HG02870 (cell line): ENCODE results near the gene CWC27.
A peak's percentile ranks its signal among the peaks of the same experiment; 100 is the strongest.
"Not testable (repeated sequence)": the region's sequence is repeated elsewhere in the genome, so short reads cannot be mapped to it uniquely, and the experiment has no call there.

Experiments used
- ATAC-seq: cut with Tn5 transposase; IDR thresholded peaks from one replicate; pipeline ENCODE4 v1.9.1; 2021; ENCODE audit warnings: mild to moderate bottlenecking, moderate library complexity; ENCODE audit not compliant: unreplicated experiment

The CWC27 gene

DNA sequence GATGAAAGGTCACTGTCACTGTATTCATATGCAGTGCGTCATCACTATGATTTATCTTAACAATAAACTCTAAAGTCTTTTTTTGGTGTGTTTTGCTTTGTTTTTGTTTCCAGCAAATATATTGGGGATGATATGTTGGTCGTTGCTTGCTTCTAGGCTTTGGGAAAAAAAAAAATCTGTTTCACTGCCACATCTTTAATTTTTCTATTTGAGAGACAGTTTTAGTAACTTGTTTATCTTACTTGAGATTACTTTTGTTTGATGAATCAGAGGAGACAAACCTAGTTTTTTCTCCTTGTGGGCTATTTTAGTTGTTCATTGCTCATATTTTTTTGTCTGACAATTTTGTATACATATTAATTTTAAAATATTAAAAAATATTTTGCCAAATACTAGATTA lies 19.4 kb downstream of the CWC27 start:
- no peak for ATAC-seq

DNA sequence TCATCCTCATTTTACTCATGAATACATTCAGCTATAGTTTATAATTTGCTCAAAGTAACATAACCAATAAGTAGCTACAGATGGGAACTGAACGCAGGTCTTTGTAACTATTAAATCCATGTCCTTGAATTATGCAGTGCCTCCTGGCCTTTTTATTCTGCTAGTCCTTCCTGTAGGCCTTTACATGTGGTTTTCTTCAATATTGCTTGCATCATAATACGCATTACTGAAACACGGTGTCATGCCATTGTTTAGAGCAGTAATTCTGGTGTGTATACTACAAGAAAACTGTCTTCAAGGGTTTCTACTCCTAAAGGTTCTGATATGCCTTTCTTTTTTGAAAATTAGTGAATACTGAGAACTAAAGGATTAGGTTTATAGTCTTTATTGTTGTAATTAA lies 20.7 kb downstream of the CWC27 start:
- no peak for ATAC-seq

DNA sequence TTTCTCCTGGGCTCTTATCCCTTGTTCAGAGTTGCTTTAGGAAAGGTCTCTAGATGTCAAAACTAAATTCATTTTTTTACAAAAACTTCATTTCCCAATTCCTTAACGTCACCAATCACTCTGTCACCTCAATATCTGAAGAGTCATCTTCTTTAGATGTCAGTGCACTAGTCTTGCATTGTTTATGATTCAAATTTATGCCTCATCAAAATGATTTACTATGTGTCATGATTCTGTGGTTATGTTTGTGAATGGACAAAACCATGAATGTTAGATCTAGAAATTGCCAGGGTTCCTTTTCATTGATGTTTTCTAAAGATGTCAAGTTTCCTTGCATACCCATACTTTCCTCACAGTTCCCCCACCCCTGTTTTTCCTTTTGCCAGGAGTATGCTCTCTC lies 21.5 kb downstream of the CWC27 start:
- no peak for ATAC-seq

DNA sequence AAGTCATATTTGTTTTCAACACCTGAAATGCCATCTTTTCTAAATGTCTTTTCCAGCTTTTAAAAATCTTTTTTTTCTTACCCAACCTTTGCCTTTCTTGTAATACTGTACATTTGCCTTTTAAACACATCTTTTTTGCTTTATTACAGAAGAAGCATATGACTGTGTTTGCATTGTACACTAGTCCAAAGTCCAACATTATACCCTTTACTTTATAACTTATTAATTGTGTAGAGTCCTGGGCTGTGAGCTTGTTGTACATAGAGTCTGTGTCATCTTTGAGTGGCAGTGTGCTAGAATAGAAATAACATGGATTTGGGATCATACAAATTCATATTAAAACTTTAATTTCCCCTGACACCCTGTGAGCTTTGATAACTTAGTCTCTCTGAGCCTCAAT lies 23.7 kb downstream of the CWC27 start:
- ATAC-seq: no peak

DNA sequence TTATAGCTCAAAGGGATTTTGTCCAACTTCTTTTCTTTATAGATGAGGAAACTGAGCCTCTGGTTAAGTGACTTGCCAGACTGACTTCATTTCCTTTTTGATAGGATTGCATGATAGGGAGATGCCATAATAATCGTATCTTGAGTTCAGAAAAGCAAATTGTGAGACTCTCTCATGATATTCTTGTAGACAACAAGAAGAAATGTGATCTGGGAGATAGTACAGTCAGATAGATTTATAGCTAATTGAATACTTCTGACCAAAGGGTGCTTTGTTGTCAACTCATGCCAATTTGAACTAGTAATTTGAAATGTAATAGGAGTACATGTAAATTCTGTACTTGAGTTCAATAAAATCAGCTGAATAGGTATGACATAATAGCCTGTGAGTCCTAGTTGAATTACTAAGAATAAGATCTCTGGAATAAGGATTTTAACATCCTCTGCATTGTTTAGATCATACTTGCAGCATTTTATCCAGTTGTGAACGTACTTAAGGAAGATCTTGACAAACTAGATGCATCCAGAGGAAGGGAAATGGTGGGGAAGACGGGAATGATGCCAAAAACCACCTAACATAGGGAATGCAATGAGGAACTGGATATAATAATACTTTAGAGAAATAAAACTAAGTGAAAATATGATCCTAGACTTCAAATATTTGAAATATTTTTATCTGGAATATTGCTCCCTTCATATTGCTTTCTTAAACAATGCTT lies 25.5 kb downstream of the CWC27 start:
- ATAC-seq: no peak

DNA sequence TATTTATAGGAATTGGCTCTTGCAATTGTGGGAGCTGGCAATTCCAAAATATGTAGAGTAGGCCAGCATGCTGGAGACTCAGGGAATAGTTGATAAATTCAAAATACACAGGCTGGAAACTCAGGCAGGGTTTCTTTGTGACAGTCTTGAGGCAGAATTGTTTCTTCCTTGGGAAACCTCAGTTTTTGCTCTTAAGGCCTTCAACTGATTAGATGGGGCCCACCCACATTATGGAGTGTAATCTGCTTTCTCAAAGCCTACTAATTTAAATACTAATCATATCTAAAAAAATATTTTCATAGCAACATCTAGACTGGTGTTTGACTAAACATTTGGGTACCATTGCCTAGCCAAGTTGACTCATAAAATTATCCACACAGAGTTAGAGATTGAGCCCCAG lies 27.6 kb downstream of the CWC27 start:
- no peak for ATAC-seq

DNA sequence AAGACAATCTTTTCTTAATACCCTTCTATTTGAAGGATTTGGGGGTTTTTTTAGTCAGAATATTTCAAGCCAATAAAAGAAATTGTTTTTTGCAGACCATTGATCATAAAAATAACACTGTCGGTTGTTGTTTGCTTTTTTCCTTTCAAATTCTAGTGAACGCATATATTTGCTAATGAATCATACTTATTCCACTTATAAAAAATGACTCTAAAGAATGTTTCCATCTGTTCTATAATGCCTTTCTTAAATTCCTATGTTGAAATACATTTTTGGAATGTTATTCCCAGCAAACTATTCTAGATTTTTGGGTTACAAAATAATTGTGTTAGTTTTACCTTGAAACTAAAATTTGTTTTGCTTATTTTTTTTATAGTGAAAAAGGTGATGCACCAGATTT lies 32.2 kb downstream of the CWC27 start:
- ATAC-seq: no peak

DNA sequence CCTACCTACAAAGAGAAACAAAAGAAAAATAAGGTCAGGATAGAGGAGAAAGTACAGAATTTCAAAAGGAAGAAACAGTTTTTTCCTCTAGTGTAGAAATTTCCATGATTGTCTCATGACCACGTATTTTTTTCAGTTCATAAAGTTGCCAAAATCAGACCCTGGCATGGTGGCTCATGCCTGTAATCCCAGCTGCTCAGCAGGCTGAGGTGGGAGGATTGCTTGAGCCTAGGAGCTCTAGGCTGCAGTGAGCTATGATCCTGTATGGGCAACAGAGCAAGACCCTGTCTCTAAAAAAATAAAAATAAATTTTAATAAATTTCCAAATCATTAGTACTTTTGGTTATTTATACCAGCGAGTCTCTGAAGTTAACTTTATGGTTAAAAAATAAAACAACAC lies 37.8 kb downstream of the CWC27 start:
- no peak for ATAC-seq

DNA sequence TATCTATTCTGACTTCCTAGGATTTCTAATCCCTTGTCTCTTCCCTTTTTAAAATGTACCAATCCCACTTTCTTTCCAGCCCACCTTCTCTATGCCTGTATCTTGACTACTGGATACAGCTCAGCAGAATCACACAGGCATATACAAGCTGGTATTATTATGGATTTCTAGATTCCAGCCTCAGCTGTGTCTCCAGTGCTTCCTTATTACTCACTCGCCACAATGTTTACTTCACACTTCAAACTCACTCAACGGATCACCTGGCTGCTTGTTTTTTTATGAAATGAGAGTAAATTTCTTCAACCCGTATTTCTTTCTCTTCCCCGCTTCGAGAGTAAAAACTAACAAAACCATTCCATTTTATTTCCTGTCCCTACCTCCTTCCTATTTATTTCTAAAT lies 38.8 kb downstream of the CWC27 start:
- ATAC-seq: no peak

DNA sequence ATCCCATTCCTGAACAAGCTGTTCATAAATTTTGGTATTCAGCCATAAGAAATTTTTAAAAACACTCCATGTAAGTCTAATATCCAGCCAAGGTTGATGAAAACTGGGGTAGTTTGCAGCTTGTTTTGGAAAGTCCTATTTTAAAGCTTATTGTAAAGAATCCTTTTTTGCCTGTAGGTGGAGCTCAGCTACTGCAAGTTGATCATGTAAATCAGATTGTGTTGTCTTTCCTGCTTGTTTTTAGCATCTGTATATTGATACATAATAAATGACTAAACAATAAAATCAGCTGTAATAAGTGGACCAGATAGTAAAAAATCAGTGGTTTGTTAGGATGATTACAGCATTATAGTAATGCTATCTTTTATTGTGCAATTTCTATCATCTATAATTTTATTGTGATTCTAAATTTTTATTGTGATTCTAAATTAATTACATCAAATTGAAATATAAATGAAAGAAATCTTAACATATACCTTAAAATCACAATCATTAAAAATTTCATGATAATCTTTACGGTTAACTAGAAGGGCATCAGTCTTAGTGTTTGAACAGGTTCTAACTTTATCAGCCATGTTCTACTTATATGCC lies 42.4 kb downstream of the CWC27 start:
- no peak for ATAC-seq

DNA sequence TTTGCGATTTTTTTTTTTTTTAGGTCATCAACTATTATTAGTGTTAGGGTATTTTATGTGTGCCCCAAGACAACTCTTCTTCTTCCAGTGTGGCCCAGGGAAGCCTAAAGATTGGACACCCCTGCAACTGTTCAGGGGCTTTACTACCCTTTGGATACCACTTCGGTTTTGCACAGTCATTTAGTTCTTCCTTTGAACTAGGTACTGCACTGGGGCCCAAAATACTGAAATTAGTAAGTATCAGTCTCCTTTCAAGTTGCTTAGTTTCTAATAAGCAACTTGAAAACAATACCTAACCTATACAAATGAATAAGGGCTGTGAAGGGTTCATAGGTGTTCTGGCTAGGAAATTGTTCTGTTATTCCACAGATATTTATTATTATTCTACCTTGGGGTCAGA lies 45.3 kb downstream of the CWC27 start:
- ATAC-seq: peak; percentile 98

DNA sequence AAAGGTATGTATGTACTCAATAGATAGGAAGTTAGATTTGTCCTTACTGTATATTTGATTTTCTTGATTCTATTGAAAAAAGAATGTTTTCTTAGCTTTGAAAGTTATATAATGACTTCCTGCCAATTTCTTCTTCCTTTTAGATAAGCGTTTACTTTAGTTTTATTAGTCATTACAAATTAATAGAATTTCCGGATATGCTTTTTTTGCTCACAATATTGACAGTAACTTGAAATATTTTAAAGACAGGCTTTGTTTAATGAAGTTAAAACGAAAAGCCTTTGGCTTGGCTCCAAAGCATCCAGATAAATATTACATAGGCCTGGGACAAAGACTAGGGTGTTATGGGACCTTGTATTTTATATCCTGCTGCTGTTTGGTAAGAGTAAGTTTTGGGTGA lies 49.5 kb downstream of the CWC27 start:
- ATAC-seq: no peak

DNA sequence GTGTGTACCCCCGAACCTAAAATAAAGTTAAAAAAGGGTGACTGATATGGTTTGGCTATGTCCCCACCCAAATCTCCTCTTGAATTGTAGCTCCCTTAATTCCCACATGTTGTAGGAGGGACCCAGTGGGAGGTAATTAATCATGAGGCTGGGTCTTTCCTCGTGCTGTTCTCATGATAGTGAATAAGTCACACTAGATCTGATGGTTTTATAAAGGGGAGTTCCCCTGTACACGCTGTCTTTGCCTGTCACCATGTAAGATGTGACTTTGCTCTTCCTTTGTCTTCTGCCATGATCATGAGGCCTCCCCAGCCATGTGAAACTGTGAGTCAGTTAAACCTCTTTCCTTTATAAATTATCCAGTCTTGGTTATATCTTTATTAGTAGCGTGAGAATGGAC lies 50.6 kb downstream of the CWC27 start:
- not testable (repeated sequence) for ATAC-seq

DNA sequence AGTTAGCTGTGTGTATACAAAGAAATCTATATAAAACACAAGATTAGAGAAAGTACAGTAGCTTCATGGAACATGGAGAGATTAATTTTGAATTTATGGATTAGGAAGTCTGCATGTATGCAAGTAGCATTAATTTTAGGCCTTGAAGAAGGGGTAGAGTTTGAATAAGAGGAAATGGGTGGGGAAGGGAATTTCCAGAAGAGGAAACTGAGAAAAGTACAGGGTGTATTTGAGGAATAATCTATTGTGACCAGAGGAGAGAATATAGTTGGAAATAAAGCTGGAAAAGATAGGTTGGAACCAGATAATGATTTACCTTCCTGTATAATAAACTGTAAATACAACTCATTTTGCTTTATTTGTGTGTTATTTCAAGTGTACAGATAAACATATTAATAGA lies 53.6 kb downstream of the CWC27 start:
- ATAC-seq: no peak

DNA sequence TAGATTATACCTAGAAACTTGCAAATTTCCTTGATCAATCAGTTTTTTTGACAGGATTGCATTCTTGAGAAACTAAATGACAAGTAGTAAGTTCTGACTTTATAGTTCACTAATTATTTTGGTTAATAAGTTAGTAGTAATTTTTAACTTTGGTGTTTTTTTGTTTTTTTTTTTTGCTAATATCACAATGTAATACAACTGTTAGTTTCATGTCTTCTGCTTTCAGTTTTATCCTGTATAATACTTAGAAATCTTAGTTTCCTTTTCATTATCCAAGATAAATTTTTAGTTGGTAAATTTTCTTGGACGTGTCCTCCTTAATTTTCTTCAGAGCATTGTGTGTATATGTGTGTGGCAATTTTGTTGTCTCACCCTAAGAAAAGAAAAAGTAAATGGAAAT lies 57.8 kb downstream of the CWC27 start:
- no peak for ATAC-seq

DNA sequence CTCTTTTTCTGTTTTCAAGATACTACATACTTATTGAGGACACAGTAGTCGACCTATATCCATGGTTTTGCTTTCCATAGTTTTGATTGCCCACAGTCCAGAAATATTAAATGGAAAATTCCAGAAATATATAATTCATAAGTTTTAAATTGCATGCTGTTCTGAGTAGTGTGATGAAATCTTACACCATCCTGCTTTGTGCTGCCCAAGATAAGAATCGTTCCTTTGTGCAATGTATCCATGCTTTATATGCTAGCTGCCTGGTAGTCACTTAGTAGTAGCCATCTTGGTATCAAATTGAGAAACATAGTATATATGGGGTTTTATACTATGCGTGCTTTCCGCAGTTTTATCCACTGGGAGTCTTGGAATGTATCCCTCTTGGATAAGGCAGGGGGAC lies 59.0 kb downstream of the CWC27 start:
- ATAC-seq: no peak

DNA sequence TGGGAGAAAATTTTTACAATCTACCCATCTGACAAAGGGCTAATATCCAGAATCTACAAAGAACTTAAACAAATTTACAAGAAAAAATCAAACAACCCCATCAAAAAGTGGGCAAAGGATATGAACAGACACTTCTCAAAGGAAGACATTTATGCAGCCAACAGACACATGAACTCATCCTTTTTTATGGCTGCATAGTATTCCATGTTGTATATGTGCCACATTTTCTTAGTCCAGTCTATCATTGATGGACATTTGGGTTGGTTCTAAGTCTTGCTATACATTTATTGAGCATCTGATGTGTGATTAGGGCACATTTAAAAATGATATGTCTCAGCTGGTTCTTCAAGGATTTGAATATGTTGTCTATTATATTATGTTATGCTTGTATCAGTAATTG lies 61.9 kb downstream of the CWC27 start:
- not testable (repeated sequence) for ATAC-seq

DNA sequence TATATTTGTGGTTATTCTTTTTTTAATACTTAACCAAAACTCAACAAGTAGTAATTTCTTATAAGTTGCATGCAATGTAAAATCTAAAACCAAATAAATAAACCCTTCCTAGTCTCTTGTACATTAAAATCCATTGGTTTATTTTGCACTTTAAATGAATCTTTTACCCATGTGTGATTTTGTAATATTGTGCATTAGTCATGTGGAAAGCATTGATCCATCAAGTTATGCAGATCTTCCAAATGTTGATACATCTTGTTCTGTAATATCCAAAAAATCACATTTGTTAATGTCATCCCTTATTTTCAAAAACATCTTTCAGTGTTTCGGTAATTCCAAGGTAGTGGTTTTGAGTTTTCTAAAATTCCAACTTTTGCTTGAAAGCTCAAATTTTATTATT lies 63.3 kb downstream of the CWC27 start:
- ATAC-seq: no peak

DNA sequence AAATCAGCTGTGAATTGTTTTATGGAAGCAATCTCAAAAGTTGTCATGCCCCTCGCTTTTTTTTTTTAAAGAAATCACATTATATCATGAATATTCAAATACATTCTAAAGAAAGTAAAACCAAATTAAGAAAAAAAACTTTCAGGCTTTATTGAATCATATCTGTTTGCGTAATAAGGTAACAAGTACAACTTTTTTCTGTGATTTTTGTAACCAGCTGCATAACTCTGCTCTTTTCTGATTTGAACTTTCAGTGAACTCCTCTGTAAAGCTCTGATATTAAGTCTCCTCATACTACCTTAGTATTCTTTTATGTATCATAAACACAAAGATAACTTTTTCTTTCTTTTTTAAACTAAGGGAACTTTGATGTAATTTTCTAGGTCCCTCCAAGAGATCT lies 65.3 kb downstream of the CWC27 start:
- no peak for ATAC-seq

DNA sequence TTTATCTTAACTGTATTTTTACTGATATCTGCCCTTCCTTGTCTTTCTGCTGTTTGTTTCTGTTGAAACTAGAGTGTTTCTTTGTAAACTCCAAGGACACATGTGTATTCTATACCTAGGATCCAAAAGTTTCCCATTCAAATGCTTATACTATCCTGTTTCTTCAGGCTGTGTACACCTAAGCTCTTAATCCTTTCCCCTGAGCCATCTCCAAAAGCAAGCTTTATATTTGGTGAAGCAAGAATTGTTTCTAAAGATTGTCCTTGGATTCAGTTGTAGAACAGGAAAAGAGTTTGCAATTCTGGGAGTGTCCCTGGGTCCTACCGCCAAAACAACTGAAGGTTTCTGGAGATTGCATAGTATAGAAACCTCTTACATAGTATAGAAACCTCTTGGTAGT lies 65.9 kb downstream of the CWC27 start:
- ATAC-seq: no peak

DNA sequence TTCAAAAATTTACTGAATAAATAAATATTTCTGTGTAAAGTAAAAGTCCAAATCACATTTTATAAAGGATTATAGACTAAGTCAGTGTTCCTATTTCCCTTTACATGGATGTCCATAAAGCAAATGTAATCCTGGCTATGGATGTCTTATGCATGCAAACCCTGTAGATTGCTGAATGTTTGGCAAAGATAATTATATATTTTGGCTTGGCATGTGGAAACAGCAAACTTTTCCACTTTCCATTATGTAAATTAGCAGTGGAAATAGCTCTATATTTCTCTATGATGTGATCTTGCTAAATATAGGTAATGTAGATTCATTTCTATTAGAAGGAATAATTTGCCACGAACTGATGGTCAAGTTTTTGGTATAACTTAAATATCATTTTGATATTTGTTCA lies 66.5 kb downstream of the CWC27 start:
- ATAC-seq: no peak

DNA sequence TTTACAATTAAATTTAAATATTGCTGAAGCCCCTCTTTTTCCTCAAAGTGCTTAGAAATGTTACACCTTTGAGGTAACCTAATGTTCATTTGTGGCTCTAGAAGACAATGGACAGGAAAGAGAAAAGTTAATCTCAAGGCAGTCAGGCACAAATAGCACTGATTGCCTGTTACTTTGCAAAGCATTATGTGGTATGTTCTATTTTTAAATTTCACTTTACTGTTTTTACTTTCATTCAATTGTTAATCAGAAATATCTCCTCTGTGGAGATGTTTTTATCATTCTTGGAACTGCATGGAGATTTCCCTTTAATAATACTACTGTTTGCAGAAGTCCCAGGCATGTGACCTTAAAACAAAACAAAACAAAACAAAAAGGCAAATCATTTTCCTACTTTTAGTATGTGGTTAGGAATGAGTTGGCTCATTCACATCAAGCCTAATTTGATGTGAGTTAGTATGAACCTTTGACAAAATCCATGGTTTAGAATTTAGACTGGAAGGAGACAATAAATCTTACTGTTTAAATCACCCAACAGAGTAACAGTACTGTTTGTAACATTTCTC lies 67.5 kb downstream of the CWC27 start:
- no peak for ATAC-seq

DNA sequence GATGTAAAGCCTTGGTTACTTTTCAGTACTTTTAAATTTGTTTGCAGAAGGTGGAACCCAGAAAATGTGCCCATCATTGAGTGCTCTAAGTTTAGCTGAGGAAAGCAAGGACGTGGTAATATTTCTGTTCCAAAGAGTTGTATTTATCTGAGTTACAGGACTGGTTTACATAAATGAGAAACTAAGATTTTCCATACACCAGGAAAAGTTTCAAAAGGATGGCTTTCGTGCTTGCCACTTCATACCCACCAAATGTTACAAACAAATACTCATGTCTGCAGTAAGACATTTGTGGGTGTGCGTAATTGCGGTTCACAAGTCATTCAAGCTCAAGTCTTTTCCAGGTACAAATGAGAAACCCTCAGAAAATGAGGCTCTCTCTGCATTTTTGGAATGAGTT lies 68.1 kb downstream of the CWC27 start:
- ATAC-seq: no peak
